Stimulated activated CD4-positive, alpha-beta T cell treated with anti-CD3 and anti-CD28 coated beads, Interleukin-15, amount 100 ng/mL, for 1 hour (primary cell): Measurements from ENCODE around the gene FGF11.

Experiments
- DNase-seq, 2 donors: peaks; one replicate each; pipeline ENCODE4 v3.0.0-alpha.2; 2020; ENCODE audit warnings: low read depth in 1 of 2, low spot score in 1 of 2

Gene FGF11

DNA sequence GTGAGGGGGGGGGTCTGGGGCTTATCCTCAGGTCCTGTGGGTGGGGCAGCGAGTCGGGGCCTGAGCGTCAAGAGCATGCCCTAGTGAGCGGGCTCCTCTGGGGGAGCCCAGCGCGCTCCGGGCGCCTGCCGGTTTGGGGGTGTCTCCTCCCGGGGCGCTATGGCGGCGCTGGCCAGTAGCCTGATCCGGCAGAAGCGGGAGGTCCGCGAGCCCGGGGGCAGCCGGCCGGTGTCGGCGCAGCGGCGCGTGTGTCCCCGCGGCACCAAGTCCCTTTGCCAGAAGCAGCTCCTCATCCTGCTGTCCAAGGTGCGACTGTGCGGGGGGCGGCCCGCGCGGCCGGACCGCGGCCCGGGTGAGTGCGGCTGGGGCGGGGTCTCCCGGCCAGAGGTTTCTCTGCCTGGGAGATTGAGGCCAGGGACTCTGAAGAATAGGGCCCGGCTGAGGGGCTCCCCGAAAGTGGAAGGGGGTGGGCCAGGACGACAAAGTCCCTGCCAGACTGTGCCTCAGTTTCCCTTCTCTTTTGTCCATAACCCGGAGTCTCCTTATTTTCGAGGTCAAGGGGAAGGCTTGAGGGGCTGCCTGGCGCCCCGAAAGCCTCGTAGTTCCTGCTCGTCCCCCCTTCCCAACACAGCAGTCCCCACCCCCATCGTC, at the start of gene FGF11:
FGF11 (plus strand) TSS at position 51 of the 651 bp plus-strand sequence; CDS start at position 160, 109 bp downstream.
- no peak for DNase-seq

DNA sequence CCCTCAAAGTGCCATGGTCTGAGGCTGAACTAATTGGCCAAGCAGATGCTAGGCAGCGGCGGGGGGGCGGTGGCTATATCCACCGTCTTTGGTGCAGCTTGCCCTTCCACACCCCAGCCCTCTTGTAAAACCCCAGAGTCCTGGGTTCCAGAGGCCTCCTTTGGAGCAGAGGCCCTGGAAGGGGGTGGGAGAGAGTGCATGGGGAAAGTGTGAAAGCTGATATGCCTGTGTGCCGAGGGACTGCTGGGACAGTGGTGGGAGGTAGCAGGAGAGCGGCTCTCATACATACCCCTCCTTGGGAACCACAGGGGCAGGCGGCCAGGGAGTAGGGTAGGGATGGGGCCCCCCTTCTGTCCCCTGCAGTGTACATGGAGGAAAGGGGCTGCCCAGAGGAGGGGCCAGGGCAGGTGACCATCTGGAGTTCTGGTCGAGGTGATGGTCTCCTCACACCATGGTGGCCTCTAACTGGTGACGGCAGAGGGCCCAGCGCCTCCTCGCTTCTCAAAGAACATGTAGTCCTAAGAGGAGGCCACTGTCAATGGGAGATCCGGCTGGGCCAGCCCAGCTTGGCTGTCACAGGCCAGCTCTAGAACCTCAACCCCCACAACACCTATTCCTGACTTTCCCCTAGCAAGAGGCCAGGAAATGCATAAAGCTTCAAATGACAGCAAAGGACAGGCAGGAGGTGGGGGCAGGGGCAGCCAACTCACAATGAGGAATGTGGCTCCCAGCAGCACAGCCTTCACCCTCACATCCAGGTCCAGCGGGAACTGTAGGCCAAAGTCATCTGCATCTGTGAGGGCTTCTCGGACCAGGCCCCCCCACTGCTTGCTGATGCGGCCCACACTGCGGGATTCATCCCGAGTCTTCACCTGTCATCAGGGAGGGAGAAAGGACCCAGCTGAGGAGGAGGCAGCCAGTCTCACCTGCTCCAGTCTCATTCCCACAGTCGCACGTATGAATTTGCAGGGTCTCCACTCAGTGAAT, 49.1 kb upstream of the FGF11 start:
- DNase-seq, result no peak

DNA sequence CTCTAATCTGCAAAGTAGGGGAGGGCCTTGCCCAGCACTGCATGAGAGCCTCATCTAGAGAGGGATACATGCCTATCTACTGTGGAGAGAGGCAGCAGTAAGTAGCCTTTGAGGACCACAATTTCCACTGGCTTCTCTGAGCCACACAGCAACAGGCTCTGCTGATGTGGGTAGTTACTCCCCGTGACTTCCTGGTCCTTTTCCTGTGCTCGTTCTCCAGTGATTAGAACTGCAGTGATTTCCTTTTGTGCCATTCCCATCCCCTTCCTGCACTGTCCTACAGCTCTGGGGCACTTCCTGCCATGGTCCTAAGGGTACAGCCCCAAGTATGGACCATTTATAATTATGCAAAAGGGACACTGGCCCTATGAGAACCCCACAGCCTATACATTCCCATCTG, 48.0 kb upstream of the FGF11 start:
- DNase-seq, result no peak

DNA sequence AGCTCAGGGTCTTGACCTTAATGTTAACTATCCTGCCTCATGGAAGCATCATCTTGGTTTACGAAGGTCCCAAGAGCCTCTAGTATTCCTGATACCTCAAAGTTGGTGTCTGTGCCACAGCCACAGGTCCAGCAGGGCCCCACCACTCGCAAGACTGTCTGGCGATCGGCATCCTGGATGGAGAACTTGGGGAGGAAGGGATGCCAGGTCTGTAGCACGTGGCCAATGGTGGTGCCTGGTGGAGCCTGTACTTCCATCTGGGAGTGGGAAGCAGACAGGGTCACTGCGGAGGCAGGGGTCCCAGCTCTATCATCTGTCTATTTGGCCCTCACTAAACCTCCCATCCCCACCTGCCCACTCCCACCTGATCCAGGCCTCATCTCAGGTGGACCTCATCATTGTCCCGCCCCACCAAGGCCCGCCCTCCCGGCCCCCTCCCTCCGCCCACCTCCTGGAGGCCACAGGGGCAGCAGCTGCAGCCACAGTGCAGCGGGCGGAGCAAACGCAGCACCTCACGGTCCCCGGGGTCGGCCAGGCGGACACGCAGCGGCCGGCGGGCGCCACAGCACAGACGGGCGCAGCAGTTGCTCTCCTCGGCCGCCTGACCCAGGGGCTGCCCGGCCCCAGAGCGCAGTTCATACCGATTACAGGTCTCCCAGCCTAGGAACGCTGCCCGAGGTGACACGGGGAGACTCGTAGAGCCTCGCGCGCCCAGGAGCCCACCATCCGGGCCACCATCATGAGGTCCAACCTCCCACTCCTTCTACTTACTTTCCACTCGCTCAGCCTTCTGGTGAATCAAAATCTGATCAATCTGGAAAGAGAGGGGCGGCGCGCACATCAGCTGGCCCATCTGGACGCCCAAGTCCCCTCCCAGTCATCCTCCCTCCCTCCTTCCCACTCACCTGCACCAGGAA, 46.4 kb upstream of the FGF11 start:
- DNase-seq, result no peak

DNA sequence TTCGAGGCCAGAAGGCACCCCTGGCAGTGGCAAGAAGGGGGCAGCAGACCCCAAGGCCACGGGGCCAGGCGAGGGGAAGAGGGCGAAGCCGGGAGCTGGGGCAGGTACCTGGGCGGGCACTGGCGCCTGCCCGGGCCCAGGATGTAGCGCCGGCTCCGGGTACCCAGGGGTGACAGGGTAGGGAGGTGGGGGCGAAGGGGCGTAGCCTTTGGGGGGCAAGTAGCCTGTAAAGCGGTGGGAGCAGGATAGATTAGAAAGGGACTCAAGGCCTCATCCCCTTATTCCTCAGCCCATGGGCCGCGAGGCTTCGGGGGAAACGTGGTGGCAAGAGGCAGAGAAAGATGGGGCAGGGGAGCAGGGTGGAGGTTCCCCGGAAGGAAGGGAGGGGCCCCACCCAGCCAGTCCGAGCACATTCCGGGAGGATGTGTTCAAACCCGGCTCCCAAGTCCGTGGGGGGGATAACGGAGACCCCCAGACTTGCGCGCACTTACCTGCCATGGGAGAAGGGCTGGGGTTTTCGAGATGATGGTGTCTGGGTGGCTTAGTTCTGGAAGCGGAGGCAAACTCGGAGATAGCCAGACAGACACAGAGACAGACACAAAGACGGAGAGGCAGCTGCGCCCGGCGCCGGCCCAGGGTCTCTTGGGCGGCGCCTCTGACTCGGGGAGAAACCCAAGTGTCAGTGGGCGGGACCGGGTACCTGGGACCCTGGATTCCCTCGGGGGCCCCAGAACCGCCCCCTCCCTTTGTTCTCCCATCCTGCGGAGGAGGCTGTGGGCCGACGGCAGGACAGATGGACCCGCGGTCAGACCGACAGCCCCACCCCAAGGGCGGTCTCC, 45.5 kb upstream of the FGF11 start:
- peak; percentile 42 to 46 for DNase-seq

DNA sequence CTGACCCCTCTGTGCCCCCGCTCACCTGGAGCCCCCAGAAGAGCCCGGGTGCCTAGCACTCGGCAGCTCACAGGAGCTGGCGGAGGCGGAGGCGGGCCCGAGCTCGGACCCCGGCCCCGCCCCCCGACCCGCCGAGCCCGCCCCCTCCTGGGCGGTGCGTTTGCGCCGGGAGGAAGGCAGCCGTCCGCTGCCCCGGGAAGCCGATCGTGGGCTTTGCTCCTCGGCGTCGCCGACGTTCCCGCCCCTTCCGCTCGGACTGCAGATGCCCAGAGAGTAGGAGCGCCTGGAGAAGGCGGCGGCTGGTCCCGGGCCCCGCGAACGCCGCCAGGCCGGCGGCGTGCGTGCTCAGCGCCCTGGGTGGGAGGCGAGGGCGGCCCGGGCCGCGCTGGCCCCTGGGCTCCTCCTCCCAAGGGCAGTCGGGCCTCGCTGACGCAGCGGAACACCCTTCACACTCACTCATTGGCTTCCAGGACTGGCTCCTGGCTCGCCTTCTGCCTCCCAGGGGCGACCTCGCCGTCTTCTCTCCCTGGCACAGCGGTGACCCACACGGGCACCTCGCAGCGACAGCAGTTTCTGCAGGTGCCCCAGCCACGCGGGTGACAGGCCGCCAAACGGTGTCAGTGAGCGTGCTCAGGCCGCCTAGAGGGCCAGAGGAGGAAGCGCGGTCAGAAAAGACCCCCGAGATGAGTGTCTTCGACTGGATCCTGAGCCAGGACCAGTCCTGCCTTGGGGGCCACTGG, 44.7 kb upstream of the FGF11 start, which contains the start of gene PLSCR3:
PLSCR3 (minus strand) TSS at position 74 of the 740 bp plus-strand sequence. CDS start 415 bp downstream, outside the sequence.
- peak; percentile 75 to 86 for DNase-seq

DNA sequence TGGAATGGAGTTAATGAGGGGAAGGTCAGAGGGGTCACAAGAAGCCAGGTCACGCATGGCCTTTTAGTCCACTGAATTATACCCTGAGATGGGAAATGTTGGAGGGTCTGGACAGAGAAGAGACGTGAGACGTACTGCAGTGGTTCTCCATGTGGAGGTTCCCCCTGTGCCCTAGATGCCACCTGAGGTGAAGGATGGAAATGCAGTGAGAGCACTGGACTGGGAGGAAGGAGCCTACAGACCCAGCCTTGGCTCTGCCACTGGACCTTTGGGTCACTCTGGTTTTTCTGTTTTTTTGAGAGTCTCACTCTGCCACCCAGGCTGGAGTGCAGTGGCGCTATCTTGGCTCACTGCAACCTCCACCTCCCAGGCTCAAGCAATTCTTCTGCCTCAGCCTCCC, 43.2 kb upstream of the FGF11 start:
- no peak for DNase-seq

DNA sequence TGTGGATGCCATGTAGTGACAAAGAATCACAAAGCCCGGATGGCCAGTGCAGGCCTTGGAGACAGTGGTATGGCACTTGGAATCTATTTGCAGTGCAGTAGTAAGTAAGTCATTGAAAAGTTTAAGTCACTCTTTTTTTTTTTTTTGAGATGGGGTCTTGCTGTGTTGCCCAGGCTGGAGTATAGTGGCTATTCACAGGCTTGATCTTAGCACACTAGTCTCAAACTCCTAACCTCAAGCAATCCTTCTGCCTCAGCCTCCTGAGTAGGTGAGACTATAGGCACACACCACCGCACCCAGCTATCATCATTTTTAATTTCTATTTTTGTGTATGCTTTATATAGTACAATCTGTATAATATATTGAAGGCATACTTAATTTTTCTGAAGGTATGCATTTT, 40.7 kb upstream of the FGF11 start:
- DNase-seq, result no peak

DNA sequence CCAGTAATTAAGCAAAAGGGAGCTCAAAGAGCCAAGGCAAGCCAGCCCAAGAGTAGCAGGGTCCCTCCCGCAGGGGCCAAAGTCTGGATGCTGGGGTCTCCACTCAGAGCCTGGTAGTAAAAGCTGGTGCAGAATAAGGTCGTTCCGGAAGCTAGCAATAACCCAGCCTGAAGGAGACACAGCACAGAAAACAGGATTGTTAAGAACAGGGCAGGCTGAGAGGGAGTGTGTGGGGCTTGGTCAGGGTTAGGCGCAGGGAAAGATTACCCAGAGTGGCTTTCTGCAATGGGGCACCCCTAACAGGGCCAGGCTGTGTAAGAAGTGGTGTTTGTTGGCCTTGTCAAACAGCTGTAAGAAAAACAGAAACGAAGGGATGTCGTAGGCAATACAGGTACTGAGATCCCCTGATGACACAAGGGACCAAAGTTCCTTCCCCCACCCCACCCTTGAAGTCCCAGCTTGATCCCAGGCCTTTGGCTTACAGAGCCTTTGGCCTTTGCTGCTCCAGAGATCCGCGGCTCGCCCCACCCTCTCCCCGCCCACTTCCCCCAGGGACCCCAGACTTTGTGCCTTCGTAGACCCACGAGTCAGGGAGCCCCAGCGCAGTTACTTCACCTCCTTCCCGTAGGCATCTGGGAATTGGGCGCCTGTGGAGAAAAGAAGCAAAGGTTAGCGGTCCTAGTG, 36.1 kb upstream of the FGF11 start:
- peak in 1 of 2 donors; percentile 23 for DNase-seq

DNA sequence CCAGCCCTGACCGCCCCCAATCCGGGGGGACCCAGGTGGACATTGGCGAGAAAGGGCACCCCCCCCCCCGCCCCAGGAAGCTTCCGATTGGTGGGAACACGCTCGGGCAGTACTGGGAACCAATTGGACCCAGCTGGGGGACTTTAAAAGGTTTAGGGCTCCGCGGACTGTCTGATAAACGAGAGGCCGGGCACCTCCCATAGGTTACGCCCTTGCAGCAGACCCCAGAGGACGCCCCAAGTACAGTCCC, 35.7 kb upstream of the FGF11 start:
- no peak for DNase-seq

DNA sequence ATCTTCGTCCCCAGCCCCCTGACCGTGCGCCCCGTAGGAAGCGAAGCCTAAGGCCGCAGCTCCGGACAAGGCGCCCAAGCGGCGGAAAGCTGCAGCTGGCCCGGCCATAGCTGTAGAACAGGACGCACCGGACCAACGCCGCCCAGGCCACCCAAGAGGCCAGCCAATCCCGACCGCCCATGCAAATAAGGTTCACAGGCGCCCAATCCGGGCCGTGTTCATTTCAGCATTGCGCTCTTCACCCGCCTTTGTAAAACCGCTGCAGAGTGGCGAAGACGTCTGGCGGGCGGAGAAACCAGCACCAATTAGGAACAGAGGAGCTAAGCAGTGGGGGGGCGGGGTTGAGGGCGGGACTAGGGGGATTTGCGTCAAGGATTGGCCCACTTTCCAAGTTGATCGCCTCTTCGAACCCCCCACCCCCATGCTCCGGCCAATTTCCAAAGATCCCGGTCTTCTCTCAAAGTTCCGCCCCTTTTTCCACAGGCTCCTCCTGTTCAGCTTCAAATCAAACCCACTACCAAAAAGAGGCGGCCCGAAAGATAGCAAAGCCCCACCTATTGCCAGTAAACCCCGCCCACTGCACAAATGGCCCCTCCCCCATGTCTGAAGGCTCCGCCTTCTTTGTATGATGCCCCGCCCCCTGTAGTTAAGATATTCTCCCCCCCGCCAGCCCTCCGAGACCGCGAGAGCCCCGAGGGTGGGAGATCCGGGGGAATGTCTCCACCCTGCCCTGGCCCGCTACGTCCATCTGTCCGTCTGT, 35.2 kb upstream of the FGF11 start, which contains the start of gene TMEM256:
TMEM256 (minus strand) TSS at position 121 of the 760 bp plus-strand sequence; CDS start at position 108, 13 bp downstream.
- peak; percentile 86 to 88 for DNase-seq

DNA sequence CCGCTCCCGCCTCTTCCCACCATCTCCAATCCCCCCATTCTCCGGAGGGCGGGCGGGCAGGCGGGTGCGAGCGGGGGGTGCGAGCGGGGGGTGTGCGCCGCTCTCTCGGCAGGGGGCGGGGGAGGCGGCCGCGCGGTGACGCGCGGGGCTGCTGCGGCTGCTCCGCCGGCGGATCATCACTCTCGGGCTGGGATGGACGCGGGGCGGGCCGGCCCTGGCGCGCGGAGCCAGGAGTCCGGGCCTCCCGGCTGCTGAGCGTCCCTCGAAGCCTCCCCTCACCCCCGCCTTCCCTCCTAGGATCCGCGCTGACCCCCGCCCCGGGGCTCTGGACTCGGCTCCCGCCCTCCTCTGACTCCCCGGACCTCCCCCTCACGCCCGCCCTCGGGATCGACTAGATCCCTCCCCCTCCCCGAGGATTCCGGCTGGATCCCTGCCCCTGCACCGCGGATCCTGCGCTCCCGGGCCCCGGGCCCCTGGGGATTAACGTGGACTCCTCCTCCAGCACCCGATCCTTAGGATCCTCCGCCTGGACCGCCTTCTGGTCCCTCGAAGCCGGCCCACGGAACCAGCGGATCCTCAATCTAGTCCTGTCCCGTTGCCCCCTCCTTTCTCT, 34.5 kb upstream of the FGF11 start:
- DNase-seq, result peak in 1 of 2 donors; percentile 59

DNA sequence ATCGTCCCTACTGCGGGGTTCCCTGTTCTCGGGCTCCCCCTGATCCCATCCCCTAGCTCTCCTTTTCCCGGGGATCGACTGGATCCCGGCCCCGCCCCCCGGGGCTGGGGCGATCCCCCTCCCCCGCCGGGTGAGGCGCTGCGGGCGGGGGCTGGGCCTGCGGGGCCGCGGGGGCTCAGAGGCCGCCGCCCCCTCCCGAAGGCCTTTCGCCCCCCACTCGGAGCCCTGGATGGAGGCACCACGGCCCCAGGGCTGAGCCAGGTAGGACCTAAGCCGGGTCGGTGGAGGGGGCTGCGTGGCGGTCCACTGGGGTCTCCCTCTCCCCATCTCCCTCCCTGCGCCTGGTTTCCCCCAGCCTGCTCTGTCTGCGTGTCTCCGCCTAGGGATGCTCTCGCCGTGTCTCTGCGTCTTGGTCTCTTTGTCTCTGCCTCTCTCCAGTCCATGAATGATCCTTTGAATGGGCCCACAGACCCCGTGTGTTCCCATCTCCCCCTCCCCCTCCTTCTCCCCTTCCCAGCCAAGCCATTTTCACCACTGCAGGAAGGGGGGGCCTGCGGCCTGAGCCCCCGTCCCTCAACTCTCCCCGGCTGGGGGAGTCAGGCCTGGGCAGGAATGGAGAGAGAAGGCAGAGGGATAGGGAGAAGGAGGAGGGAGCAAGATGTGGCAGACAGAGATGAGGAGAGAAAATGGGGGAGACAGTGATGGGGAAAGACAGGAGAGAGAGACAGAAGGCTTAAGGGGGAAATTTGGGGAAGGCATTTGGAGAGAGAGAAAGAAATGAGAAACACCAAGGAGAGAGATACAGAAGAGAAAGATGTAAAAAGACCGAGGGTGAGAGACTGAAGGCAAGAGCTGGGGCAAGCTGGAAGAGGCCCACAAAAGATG, 33.7 kb upstream of the FGF11 start:
- DNase-seq, result no peak

DNA sequence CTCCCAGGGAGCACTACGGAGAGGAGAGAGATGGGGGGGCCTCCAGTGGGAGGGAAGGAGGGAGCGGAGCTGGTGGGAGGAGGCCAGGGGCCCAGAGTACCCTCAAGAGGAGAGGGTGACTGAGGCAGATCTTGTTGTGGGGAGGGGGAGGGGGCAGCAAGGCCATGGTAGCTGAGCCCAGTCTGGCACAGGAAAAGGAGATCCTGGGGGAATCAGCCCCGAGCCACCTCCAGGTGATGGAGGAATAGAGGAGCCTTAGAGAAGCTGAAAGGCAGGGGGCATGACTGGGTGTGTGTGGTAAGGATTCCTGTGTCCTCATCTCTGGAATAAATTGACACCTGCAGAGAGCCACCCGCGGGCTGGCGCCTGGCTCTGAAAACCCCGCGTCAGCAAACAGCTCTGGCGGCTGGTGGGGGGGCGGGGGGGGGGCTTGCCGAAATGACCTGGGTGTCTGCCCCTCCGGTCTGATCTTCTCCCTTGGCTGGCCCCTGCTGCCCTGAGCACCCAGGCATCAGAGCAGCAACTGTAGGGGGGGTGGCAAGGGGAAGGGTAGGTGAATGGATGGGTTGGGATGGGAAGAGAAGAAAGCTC, 33.0 kb upstream of the FGF11 start:
- no peak for DNase-seq

DNA sequence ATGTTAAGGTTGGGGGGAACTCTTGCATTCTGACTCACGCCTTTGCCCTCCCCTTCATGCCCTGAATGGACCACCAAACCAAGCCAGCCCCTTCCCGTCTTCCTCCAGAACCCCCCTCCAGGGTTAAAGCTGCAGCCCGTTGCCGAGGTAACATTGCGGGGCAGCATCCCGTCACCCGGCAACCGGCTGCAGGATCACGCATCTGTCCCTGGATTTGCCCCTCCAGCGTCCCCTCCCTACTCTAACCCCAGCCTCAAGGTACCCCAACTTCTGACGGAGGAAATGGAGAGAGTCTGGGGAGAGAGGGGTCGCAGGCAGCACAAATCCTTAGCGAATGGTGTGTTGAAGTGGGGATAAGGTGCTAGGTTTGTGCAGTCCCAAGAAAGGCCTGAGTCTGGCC, 32.2 kb upstream of the FGF11 start:
- no peak for DNase-seq

DNA sequence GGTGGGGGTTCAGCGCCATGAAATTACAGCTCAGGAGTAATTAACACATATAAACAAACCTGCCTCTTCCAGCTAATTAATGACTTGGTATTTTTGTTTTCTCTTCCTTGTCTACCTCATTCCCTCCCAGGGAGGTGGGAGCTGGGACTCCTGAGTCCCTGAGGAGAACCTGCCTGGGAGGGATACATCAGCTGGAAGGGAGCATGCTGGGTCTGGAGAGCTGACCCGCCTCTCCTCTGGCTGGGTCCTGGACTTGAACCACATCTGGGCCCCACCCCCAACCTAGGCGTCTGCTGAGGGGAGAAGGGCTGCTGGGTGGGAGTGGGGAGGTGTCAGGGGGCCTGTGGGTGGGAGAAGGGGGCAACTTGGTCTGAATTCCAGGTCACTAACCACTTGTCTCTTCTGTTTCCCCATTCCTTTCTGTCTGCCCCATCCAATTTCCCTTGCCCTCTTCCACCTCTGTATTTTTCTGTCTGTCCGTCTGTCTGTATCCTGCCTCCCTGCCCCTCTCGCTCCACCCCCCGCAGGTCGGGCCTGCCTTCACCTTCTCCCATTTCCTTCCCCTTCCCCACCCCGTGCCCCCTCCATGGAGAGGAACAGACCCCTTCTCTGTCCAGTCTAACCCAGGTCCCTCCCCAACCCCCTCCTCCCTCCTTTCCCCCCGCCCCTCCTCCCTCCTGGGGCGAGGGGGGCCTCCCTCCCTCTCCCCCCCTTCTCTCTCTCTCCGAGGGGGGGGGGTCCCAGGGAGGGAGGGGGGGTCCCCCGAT, 31.6 kb upstream of the FGF11 start, which contains the start of gene NLGN2:
NLGN2 (plus strand) TSS at position 361 of the 767 bp plus-strand sequence. CDS start 411 bp downstream, outside the sequence.
- DNase-seq, result no peak
